AG09319 (cell line): ENCODE data around the gene NUDT21.

ENCODE experiments used
- DNase-seq: peaks from one replicate; pipeline ENCODE4 v3.0.0-alpha.2; 2010; ENCODE audit warnings: low read depth; ENCODE audit errors: extremely low read depth
- CTCF ChIP-seq: IDR thresholded peaks from 2 replicates; pipeline ENCODE4 v1.5.1; 2011; ENCODE audit warnings: low read depth, mild to moderate bottlenecking, inconsistent platforms, low read length, moderate library complexity

Gene NUDT21

GRCh38 chr16:56462064-56462796 is 11.1 kb upstream of the NUDT21 start:
- TF ChIP-seq CTCF: no peak
- no peak for DNase-seq

GRCh38 chr16:56460101-56460500 is 9.0 kb upstream of the NUDT21 start:
- TF ChIP-seq CTCF: no peak
- DNase-seq: no peak

DNA sequence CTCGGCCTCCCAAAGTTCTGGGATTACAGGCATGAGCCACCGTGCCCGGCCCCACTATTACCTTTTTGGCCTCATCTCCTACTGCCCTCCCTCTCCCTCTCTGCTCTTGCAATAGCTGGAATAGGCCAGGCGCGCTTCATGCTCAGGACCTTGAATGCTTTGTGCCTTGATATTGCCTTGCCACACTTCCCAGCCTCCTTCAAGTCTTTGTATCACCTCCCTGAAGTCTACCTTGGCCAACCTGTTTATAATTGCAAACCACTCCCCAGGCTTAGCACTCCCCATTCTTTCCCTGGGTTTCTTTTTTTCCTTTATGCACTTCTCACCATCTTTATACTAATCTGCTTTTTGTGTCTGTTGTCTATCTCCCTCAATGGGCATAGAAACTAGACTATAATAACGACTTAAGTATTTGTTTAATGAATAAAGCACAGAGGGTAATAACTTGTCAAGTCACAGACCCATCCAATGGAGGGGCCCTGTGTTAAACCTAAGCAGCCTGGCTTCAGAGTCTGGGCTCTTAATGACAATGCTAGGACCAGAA is 6.9 kb upstream of the NUDT21 start:
- TF ChIP-seq CTCF: no peak
- DNase-seq: no peak

DNA sequence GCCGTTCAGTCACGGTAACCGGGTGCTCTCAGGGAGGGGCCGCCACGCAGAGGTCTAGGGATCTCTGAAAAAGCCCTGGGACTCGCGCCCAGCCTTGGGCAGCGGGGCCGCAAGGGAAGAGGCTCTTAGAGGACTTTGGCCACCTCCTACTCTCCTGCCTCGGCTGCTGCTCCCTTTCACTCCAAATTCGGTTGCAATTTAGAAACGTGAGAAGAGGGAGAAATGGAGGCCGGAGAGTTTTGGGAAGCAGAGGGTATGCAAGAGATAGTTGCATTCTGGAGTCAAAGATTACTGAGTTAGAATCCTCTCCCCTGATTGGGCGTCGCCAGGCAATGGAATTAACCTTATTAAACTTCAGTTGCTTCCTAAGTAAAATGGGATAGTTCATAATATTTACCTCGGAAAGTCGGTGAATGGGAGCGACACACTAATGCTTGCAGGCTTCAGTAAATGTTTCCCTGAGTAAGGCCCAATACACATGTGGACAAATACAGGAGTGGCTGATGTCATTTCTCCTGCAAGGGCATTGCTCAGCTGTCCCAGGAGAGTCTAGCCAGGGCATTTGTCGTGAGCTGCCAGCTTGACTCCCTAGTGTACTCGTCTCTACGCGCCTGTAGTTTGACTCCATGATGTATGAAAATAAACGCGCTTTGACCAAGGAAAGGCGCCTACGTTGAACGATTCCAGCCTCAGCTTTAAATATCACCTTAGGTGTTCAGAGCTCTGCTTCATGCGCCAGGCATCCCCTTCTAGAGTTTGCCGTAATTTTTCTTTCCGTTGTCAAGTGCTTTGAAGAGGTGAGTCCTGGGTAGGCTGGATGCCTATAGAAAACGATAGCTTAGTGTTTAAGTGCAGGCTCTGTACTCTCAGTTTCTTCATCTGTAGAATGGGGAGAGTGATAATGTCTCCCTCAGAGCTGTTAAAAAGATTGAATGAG is 889 bp upstream of the NUDT21 start:
- TF ChIP-seq CTCF: no peak
- no peak for DNase-seq

DNA sequence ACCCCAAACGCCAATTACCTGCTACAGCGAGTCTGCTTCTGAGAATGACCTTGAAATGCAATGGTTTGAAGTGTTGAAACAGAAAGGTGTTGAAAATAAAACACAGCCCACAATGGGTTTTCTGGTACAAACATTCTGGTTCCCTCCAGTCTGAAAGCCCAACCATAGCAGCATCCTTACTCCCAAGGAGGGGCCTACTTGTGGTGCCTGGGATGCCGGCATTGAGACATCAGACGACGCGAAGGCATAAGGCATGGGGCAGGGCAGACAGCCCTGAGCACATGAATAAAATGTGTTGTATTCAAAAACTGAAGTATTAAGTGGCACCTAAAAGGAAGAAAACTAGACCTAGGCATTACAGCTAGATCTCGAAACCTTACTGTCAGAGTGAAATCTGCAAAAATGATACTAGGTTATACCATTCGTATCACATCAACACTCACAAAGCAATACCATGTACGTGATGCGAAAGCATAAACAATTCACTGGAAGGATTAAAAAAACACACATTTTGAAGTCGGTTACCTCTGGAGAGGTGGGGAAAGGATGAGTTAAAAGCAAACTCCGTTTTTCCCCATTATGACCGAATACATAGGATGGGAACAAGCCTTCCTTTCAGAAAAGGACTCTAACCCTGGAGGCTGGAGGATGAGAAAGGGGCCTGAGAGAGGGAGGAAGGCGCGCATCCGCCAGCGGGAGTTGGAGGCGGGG is 702 bp downstream of the NUDT21 start:
- no peak for DNase-seq
- TF ChIP-seq CTCF: no peak

GRCh38 chr16:56448005-56448404 is 3.1 kb downstream of the NUDT21 start:
- no peak for DNase-seq
- TF ChIP-seq CTCF: no peak

DNA sequence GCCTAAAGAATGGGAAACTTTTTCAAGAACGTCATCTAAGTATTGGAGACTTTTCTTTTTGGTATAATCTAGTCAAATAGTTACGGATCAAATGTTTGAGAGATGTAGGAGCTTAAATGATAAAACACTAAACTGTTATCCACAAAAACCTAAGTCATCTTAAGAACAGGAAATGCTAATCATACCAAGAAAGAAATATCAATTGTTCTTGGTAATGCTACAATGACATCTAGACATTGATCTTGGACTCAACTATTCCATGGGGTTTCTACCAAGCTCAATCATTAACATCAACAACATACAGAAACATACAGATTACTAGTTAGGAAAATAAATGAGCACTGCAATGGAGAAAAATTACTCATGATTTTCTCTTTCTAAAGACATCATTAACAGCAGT is 3.8 kb downstream of the NUDT21 start:
- no peak for DNase-seq
- TF ChIP-seq CTCF: no peak
